HG02642 (cell line): ENCODE data around the gene AGT.
"Not testable (repeated sequence)": the region's sequence is repeated elsewhere in the genome, so short reads cannot be mapped to it uniquely, and the experiment has no call there.

ENCODE experiments used
- ATAC-seq: cut with Tn5 transposase; IDR thresholded peaks from one replicate; pipeline ENCODE4 v1.9.1; 2021; ENCODE audit warnings: mild to moderate bottlenecking; ENCODE audit not compliant: unreplicated experiment, poor library complexity

The AGT gene

GRCh38 chr1:230694991-230695390 lies 18.9 kb downstream of the AGT start:
- no peak for ATAC-seq

- no peak for ATAC-seq
Measured at GRCh38 chr1:230694464-230694863, 19.5 kb downstream of the AGT start.

GRCh38 chr1:230693777-230694176 lies 20.1 kb downstream of the AGT start:
- ATAC-seq = no peak

GRCh38 chr1:230693221-230693620 lies 20.7 kb downstream of the AGT start:
- no peak for ATAC-seq

- no peak for ATAC-seq
Measured at GRCh38 chr1:230691615-230692014, 22.3 kb downstream of the AGT start.

GRCh38 chr1:230690101-230690500 lies 23.8 kb downstream of the AGT start:
- ATAC-seq = no peak

- no peak for ATAC-seq
Measured at GRCh38 chr1:230686747-230687146, 27.2 kb downstream of the AGT start.

- no peak for ATAC-seq
Measured at GRCh38 chr1:230684998-230685397, 28.9 kb downstream of the AGT start.

- ATAC-seq = no peak
Measured at GRCh38 chr1:230684146-230684545, 29.8 kb downstream of the AGT start.

- no peak for ATAC-seq
Measured at GRCh38 chr1:230682882-230683610, 30.9 kb downstream of the AGT start.

- no peak for ATAC-seq
Measured at GRCh38 chr1:230682274-230682673, 31.6 kb downstream of the AGT start.

- ATAC-seq = no peak
Measured at GRCh38 chr1:230681599-230681998, 32.3 kb downstream of the AGT start.

- ATAC-seq = no peak
Measured at GRCh38 chr1:230680300-230681025, 33.5 kb downstream of the AGT start.

GRCh38 chr1:230679825-230680224 lies 34.1 kb downstream of the AGT start:
- ATAC-seq = no peak

- ATAC-seq = no peak
Measured at GRCh38 chr1:230679192-230679591, 34.7 kb downstream of the AGT start.

GRCh38 chr1:230677200-230677599 lies 36.7 kb downstream of the AGT start:
- ATAC-seq = no peak

GRCh38 chr1:230674581-230674980 lies 39.3 kb downstream of the AGT start:
- no peak for ATAC-seq

- ATAC-seq = no peak
Measured at GRCh38 chr1:230669543-230669942, 44.4 kb downstream of the AGT start.

GRCh38 chr1:230668227-230668626 lies 45.7 kb downstream of the AGT start:
- ATAC-seq = no peak

GRCh38 chr1:230661976-230662375 lies 51.9 kb downstream of the AGT start:
- ATAC-seq = no peak

- ATAC-seq = no peak
Measured at GRCh38 chr1:230658691-230659090, 55.2 kb downstream of the AGT start.

GRCh38 chr1:230658103-230658502 lies 55.8 kb downstream of the AGT start:
- not testable (repeated sequence) for ATAC-seq
